Activated CD8-positive, alpha-beta memory T cell treated with anti-CD3 and anti-CD28 coated beads, Interleukin-2, amount 10 ng/mL, durations not matched to agents 7 days and 5 days (primary cell): ENCODE measurements around the gene UQCRC1. TPM values are rescaled to one million over a fixed set of nuclear protein-coding genes. Genes with fewer than 3 reads are reported as not detected.
A peak's percentile ranks its signal among the peaks of the same experiment; 100 is the strongest.

Experiments
- ATAC-seq: fragments of 150-1000 bp; cut with Tn5 transposase; one replicate; pipeline ENCODE4 v1.10.0; 2021; ENCODE audit warnings: moderate library complexity
- CTCF ChIA-PET: fragments of 350-600 bp; sonication (Branson Sonifier 250); formaldehyde crosslinking; loops from one replicate; lab custom pipeline; 2021; ENCODE audit warnings: antibody characterized with exemption; lab: Charles Lee
- DNase-seq: peaks from one replicate; pipeline ENCODE4 v3.0.0-alpha.2; 2020
- H3K27ac Mint-ChIP-seq: one replicate; pipeline ENCODE4 v1.8.0; 2021; ENCODE audit warnings: mild to moderate bottlenecking, mixed read lengths
- H3K27me3 Mint-ChIP-seq: one replicate; pipeline ENCODE4 v1.8.0; 2021; ENCODE audit warnings: mixed read lengths
- H3K36me3 Mint-ChIP-seq: one replicate; pipeline ENCODE4 v1.8.0; 2021; ENCODE audit warnings: mild to moderate bottlenecking, mixed read lengths
- H3K4me1 Mint-ChIP-seq: one replicate; pipeline ENCODE4 v1.8.0; 2021; ENCODE audit warnings: mixed read lengths
- H3K4me3 Mint-ChIP-seq: one replicate; pipeline ENCODE4 v1.8.0; 2021; ENCODE audit warnings: mild to moderate bottlenecking, moderate library complexity, mixed read lengths
- H3K9me3 Mint-ChIP-seq: one replicate; pipeline ENCODE4 v1.8.0; 2022; ENCODE audit warnings: low read depth, mixed read lengths
- total RNA-seq, 2 experiments: library from RNA; stranded (reverse); gene quantifications; one replicate each; pipeline ENCODE4 v1.2.3, GENCODE V29; 2021

UQCRC1 gene
- total RNA-seq, 2 experiments from 2014 or later, result 201 to 220 TPM

DNA sequence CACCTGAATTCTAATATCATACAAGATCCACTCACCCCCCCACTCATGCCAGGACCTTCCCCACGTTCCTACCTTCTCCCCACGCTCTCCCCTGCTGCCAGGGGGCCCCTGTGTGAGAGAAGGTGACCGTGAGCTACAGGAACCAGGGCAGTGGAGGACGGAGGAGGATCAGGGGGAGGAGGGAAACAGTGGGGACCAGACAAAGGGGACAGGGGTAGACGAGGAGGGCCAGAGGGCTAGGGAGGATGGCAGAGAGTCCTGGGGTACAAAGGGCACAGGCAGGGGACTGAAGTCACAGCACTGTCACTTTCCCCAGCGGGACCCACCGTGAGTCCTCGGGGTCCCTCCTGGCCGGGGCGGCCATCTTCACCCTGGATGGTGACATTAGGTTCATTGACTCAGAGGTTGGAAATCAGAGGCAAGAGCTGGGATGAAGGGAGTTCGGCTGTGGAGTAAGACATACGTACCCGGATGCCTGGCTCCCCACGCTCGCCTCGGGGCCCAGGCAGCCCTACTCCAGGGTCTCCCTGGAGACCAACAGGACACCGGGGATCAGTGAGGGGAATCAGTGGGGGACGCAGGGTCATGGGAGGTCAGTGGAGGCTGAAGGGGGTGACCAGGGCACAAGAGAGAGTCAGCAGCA is 39.5 kb downstream of the UQCRC1 start:
- Mint-ChIP-seq H3K4me1 (peaks cover 13% of the 10 kb centered on the region), H3K36me3 (no peaks in the 10 kb centered on the region), H3K9me3 (no peaks in the 10 kb centered on the region), H3K4me3 (no peak overlapping the region), H3K27me3 (no peaks in the 10 kb centered on the region), H3K27ac (no peak overlapping the region)
- DNase-seq, result no peak
- CTCF ChIA-PET, result interaction anchor here (1.1 kb wide), 1 partner anchor 14 kb away, joined by 3 read pairs; no protein-coding TSS in a partner anchor
- ATAC-seq, result no peak

DNA sequence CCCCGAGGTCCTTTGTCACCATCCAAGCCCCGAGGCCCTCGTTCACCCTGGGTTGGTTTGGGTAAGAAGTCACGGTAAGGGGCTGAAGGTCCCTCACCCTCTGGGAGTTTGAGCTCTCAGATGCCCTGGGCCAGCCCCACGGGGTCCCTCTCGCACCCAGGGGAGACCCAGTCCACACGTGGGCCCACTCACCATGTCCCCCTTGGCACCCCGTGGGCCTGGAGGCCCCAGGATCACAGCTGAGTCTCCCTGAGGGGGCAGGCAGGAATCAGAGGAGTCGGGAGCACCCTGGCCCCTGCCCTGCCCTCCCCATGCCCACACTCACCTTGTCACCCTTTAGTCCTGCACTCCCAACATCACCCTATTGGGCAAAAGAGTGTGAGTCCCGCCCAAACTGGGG is 40.0 kb downstream of the UQCRC1 start:
- H3K27ac Mint-ChIP-seq, result no peak overlapping the region
- DNase-seq, result no peak
- CTCF ChIA-PET, result interaction anchor here (1.1 kb wide), 1 partner anchor 14 kb away, joined by 3 read pairs; no protein-coding TSS in a partner anchor
- peaks cover 13% of the 10 kb centered on the region for H3K4me1 Mint-ChIP-seq
- H3K27me3 Mint-ChIP-seq, result no peaks in the 10 kb centered on the region
- H3K4me3 Mint-ChIP-seq, result no peak overlapping the region
- ATAC-seq, result no peak
- no peaks in the 10 kb centered on the region for H3K9me3 Mint-ChIP-seq
- H3K36me3 Mint-ChIP-seq, result no peaks in the 10 kb centered on the region

DNA sequence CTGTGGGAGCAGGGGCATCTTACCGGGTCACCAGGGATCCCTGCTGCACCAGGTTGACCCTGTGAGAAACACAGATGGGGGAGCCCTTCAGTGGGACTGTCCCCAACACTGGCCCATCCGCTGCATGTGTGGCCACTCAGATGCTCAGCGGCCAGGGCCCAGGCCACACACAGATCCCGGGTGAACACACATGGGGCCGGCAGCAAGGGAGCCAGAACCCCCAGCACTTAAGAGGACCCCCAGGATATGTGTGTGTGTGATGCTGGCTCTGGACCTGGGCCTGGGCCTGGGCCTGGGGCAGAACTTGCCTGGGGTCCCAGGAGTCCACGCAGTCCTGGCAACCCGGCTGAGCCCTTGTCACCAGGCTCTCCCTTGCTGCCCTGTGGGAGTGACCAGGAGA is 41.0 kb downstream of the UQCRC1 start:
- ATAC-seq (no peak), DNase-seq (no peak)
- Mint-ChIP-seq H3K4me3 (no peak overlapping the region), H3K27ac (no peak overlapping the region), H3K9me3 (no peaks in the 10 kb centered on the region), H3K27me3 (no peaks in the 10 kb centered on the region), H3K4me1 (peaks cover 21% of the 10 kb centered on the region), H3K36me3 (no peaks in the 10 kb centered on the region)
- CTCF ChIA-PET, result interaction anchor here (2.7 kb wide), 1 partner anchor 10 kb away, joined by 12 read pairs; no protein-coding TSS in a partner anchor

DNA sequence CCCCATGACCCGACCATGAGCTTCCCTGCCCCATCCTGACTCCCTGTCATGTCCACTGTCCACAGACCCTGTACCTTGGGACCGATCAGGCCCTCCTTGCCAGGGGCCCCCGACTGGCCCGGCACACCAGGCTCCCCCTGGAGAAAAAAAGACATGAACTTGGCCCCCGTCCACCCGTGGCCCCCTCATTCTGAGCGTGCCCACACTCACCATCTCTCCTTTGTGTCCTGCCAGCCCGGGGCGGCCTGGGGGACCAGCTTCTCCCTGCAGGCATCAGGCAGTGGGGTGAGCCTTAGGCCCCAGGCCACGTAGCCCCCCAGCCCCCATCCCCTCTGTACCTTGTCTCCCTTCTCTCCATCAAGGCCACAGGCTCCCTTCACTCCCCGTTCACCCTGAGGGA is 41.9 kb downstream of the UQCRC1 start:
- CTCF ChIA-PET, result interaction anchor here (2.7 kb wide), 1 partner anchor 9 kb away, joined by 12 read pairs; no protein-coding TSS in a partner anchor
- H3K9me3 Mint-ChIP-seq, result no peaks in the 10 kb centered on the region
- H3K4me1 Mint-ChIP-seq, result peaks cover 27% of the 10 kb centered on the region
- DNase-seq, result no peak
- no peak for ATAC-seq
- H3K27ac Mint-ChIP-seq, result no peak overlapping the region
- no peaks in the 10 kb centered on the region for H3K36me3 Mint-ChIP-seq
- H3K27me3 Mint-ChIP-seq, result no peaks in the 10 kb centered on the region
- H3K4me3 Mint-ChIP-seq, result no peak overlapping the region

DNA sequence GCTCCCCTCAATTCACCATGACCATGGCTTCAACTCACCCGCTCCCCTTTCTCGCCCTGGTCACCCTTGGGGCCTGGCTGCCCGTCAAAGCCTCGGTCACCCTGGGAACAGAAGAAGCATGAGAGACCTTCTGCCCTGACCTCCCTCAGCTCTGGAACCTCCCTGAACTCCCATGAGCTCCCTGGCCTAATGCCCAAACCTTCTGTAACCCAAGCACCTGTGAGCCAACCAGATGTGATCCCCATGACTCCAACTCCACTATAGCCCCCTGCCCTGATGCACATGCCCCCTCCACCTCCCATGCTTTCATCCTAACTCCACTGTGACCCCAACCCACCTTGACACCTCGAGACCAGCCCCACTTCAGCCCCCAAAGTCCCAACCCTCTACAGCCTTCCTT is 42.4 kb downstream of the UQCRC1 start:
- H3K27me3 Mint-ChIP-seq, result no peaks in the 10 kb centered on the region
- ATAC-seq (no peak), DNase-seq (no peak)
- no peaks in the 10 kb centered on the region for H3K36me3 Mint-ChIP-seq
- CTCF ChIA-PET, result interaction anchor here (2.7 kb wide), 1 partner anchor 9 kb away, joined by 12 read pairs; no protein-coding TSS in a partner anchor
- H3K4me1 Mint-ChIP-seq, result peaks cover 27% of the 10 kb centered on the region
- no peaks in the 10 kb centered on the region for H3K9me3 Mint-ChIP-seq
- no peak overlapping the region for H3K4me3 Mint-ChIP-seq
- H3K27ac Mint-ChIP-seq, result no peak overlapping the region

DNA sequence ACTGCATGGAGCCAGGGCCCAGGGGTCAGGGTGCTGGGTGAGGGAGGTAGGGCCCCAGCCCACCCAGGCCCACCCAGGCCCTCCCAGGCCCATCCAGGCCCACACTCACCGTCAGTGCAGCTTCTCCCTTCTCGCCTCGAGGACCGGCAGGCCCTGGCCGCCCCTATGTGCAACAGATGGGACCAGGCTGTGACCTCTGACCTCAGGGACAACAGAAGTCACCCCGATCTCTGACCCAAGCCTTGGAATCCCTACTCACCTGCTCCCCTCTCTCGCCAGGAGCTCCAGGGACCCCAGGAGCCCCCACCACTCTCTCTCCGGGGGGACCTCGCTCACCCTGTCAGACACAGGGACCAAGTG is 43.1 kb downstream of the UQCRC1 start:
- Mint-ChIP-seq H3K27ac (peak overlapping the region; percentile 18), H3K9me3 (no peaks in the 10 kb centered on the region), H3K4me1 (peaks cover 27% of the 10 kb centered on the region)

DNA sequence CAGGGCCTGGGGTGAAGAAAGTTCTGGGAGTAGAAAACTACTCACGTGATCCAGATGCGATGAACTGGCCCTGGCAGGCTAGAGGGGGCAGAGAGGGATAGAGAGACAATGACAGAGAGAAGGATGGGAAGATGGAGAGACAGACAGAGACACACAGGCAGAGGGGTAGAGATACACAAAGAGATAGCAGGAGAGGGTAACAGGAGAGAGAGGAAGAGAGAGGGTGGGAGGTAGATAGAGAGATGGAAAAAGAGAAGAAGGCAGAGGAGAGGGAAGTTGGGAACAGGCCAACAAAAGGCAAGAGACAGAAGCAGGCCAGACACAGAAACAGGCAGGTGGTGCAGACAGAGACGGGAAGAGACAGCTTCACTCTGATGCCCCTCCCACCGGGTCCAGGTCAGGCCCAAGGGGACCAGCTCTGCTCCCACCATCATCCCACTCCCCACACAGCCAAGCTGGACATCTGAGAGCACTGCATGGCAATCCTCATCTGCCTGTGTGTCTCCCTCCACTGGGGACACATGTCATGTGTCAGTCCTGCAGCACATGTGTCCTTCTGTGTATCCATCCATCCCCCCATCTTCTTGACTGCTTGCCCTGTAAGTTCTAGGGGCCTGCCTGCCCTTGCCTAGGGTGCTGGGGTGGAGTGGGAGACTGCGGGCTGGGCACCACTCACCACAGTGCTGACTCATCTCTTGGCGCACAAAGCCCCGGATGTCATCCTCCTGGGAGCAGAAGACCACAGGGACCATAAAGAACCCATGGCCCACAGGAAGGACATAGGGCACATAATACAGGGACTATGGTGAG is 43.6 kb downstream of the UQCRC1 start:
- H3K9me3 Mint-ChIP-seq, result no peaks in the 10 kb centered on the region
- peaks cover 32% of the 10 kb centered on the region for H3K4me1 Mint-ChIP-seq
- CTCF ChIA-PET, result interaction anchor here (0.5 to 2.7 kb wide), 3 partner anchors 7 to 258 kb away, joined by 3 to 12 read pairs (median 3); partner anchors contain the start of gene PFKFB4
- no peaks in the 10 kb centered on the region for H3K27me3 Mint-ChIP-seq
- H3K27ac Mint-ChIP-seq, result peak overlapping the region; percentile 48
- DNase-seq, result peak; percentile 64
- ATAC-seq, result peak; percentile 49
- H3K4me3 Mint-ChIP-seq, result no peak overlapping the region
- no peaks in the 10 kb centered on the region for H3K36me3 Mint-ChIP-seq

More for the DNA sequence above, 43.1 kb downstream of the UQCRC1 start:
- Mint-ChIP-seq H3K4me3 (no peak overlapping the region), H3K27me3 (no peaks in the 10 kb centered on the region), H3K36me3 (no peaks in the 10 kb centered on the region)
- ATAC-seq, result no peak
- CTCF ChIA-PET, result interaction anchor here (0.5 to 2.7 kb wide), 3 partner anchors 8 to 259 kb away, joined by 3 to 12 read pairs (median 3); partner anchors contain the start of gene PFKFB4
- DNase-seq, result no peak

DNA sequence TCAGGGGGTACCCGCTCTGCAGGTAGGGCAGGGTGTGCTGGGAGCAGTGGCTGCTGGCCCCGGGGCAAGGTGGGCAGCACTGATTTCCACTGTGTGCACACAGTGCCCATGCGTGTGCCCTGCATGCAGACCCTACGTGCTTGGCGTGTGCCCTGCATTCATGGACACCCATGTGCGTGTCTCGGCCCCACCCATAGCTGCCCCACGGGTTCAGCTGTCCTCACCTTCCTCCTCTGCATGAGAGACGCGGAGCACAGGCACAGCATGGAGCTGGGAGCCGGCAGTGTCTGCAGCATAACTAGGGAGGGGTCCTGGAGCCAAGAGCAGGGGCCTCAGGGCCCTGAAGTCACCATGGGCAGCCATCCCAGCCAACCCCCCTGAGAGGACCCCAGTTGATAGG is 44.3 kb downstream of the UQCRC1 start:
- no peak for ATAC-seq
- peaks cover 38% of the 10 kb centered on the region for H3K4me1 Mint-ChIP-seq
- H3K4me3 Mint-ChIP-seq, result no peak overlapping the region
- DNase-seq, result no peak
- CTCF ChIA-PET, result interaction anchor here (0.9 kb wide), 1 partner anchor 8 kb away, joined by 3 read pairs; the partner anchor contains the start of gene PFKFB4
- H3K27me3 Mint-ChIP-seq, result no peaks in the 10 kb centered on the region
- no peaks in the 10 kb centered on the region for H3K9me3 Mint-ChIP-seq
- no peaks in the 10 kb centered on the region for H3K36me3 Mint-ChIP-seq
- no peak overlapping the region for H3K27ac Mint-ChIP-seq

DNA sequence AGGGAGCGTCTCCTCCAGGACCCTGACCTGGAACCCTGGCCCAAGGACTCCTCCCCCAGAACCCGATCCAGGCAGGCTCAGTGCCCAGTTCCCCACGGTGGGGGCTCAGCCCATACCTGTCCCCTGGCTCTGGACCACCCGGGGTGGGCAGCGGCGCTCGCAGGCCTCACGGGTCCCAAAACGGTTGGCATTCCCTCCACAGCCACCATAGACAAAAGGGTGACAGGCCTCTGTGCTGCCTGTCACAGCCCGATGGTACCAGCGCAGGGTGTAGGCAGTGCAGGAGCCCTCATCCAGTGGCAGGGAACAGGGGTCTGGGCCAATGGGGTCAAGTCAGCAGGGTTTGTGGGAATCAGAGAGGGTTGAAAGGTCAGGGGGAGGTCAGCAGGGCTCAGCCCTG is 44.8 kb downstream of the UQCRC1 start:
- H3K4me3 Mint-ChIP-seq, result no peak overlapping the region
- no peak for DNase-seq
- H3K9me3 Mint-ChIP-seq, result no peaks in the 10 kb centered on the region
- CTCF ChIA-PET, result no interaction called here
- no peak for ATAC-seq
- H3K27me3 Mint-ChIP-seq, result no peaks in the 10 kb centered on the region
- H3K36me3 Mint-ChIP-seq, result no peaks in the 10 kb centered on the region
- peaks cover 43% of the 10 kb centered on the region for H3K4me1 Mint-ChIP-seq
- no peak overlapping the region for H3K27ac Mint-ChIP-seq

DNA sequence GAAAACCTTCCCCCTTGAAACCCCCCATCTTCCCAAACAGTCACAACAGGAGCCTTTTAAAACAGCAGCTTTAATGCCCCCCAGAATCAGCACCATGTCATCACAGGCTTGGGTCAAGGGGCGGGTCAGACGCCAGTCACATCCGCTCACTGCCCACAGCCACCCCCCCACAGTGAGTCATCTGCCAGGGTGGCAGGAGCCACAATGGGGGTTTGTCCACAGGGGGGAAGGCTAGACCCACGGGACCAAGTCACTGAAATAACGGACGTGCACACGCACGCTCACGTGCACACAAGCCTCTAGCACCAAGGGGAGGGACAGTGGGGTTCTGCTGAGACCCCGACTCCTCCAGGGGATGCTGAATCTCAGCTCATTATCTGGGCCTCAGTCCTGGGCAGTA is 45.4 kb downstream of the UQCRC1 start:
- H3K27ac Mint-ChIP-seq, result peak overlapping the region; percentile 54
- H3K27me3 Mint-ChIP-seq, result no peaks in the 10 kb centered on the region
- H3K4me3 Mint-ChIP-seq, result no peak overlapping the region
- no peaks in the 10 kb centered on the region for H3K36me3 Mint-ChIP-seq
- peaks cover 46% of the 10 kb centered on the region for H3K4me1 Mint-ChIP-seq
- CTCF ChIA-PET, result interaction anchor here (0.6 to 1.4 kb wide), 3 partner anchors 128 to 289 kb away, joined by 3 to 6 read pairs (median 4); no protein-coding TSS in a partner anchor
- ATAC-seq, result peak; percentile 55
- H3K9me3 Mint-ChIP-seq, result no peaks in the 10 kb centered on the region
- DNase-seq, result peak; percentile 78

DNA sequence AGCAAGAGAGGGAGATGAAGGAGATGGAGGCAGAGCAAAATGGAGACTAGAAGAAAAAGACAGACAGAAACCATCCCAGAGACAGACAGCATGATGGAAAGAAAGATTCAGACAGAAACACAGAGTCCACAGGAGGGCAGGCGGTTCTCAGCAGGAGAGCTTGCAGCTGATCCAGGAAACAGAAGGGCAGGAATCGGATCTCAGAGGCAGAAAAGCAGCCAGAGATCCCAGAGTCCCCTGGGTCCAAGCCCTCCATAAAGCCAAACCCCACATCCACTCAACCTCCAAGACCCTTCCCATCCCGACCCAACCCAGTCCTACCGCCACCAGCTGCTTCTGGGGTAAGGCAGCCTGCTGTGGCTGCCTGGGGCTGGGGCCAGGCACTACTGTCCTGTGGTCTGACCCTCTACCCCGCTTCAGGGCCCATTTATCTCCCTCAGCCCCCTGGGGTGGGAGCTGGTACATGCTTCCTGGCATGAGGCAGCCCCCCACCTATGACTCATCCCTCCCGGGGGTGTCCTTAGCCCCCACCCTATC is 46.0 kb downstream of the UQCRC1 start, which contains the start of gene UCN2:
Gene UCN2, minus strand, starts transcription at position 400 of the 537 bp plus-strand sequence. CDS start 657 bp downstream, outside the sequence.
- no peak for DNase-seq
- no peaks in the 10 kb centered on the region for H3K9me3 Mint-ChIP-seq
- H3K27me3 Mint-ChIP-seq, result no peaks in the 10 kb centered on the region
- no peak within 1 kb of the TSS for H3K4me3 Mint-ChIP-seq
- H3K36me3 Mint-ChIP-seq, result no peaks in the 10 kb centered on the region
- no peak for ATAC-seq
- CTCF ChIA-PET, result interaction anchor here (1.3 to 2.5 kb wide), 3 partner anchors 15 to 163 kb away, joined by 4 to 7 read pairs (median 6); no protein-coding TSS in a partner anchor
- peaks cover 52% of the 10 kb centered on the region for H3K4me1 Mint-ChIP-seq
- peak within 1 kb of the TSS; percentile 54 for H3K27ac Mint-ChIP-seq

DNA sequence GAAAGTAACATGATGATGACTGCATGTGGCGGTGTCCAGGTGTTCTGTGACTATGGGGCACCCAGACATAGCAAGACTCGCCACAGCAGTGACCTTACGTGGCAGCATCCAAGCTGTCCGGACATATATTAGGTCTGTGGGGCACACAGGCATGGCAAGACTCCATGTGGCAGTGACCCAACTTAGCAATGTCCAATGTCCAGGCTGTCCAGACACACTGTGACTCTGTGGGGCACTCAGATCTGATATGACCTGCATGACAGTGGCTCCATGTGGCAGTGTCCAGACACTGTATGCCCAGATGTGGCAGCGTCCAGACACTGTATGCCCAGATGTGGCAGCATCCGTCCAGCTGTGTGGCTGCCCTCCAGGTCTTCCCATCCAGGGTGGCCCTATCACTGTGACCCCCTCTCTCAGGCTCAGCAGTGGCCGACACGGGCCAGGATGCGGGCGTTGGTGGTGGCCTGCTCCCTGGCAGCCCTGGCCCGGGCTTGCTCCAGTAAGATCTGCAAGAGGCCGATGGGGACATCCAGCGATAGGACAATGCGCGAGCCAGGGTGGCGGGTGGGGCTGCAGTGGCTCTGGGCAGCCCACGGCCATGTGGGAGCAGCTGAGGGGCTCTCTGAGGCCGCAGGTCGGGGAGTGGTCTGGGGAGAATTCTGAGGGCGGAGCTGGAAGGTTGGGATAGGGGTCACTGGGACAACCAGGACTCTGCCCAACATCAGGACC is 46.9 kb downstream of the UQCRC1 start:
- DNase-seq (no peak), ATAC-seq (no peak)
- H3K27me3 Mint-ChIP-seq, result no peaks in the 10 kb centered on the region
- peaks cover 57% of the 10 kb centered on the region for H3K4me1 Mint-ChIP-seq
- no peak overlapping the region for H3K27ac Mint-ChIP-seq
- H3K4me3 Mint-ChIP-seq, result no peak overlapping the region
- CTCF ChIA-PET, result interaction anchor here (2.5 kb wide), 1 partner anchor 14 kb away, joined by 7 read pairs; no protein-coding TSS in a partner anchor
- H3K9me3 Mint-ChIP-seq, result no peaks in the 10 kb centered on the region
- H3K36me3 Mint-ChIP-seq, result no peaks in the 10 kb centered on the region
